Islet precursor cell (in vitro differentiated cells): ENCODE measurements around the gene TMEM138.

Experiments used
- DNase-seq: peaks from one replicate; pipeline ENCODE4 v3.0.0-alpha.2; 2018

The TMEM138 gene

DNA sequence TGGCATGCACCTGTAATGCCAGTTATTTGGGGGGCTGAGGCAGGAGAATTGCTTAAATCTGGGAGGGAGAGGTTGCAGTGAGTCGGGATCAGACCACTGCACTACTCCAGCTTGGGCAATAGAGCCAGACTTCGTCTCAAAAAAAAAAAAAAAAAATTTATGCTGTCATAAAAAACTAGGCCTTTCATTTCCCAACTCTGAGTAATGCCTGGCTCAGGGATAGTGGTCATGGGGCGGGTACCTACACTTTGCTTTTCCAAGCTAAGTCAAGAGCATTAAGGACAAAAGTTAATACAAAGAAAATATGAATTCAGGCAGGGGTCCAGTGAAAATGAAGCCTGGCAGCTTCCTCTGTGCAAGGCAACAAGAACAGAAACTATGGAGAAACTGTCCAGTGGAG lies 51.3 kb downstream of the TMEM138 start:
- no peak for DNase-seq

- no peak for DNase-seq
These were observed 52.4 kb downstream of the TMEM138 start for GRCh38 chr11:61414547-61414946.

DNA sequence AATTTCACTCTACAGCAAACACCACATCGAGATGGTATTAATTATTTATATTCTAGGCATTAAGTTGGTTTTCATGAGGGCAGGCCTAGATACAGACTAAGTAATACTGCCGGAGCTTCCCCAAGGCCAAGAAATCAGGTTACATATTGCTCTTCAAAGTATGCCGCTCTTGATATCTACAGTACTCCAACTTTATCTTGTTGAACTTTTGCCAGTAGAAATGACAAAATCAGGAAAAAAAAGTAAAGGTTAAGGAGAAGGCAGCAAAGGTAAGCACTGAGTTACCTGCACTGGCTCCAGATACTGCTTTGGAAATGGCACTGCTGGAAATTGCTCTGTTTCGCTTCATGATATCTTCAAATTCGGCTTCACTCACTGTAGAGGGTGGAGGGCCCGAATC lies 53.2 kb downstream of the TMEM138 start:
- no peak for DNase-seq

DNA sequence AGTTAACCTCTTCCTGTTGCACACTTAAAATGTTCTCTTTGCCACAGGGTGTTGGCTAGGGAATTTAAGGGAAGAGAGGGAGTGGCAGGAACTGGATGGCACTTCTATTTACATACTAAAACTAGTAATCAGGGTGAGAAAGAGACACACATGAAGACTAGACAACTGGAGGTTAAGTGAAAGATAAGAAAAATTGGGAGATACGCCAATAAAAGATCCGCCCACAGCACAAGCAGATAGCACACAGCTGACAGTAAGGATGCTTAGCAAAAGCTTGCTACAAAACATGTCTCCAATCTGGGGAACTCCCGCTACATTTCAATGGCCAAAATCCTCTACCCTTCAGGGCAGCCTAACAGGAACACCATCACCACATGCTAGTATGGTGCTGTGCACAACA lies 54.8 kb downstream of the TMEM138 start:
- DNase-seq: no peak

GRCh38 chr11:61417670-61418069 lies 55.5 kb downstream of the TMEM138 start:
- DNase-seq: no peak

- DNase-seq: no peak
These were observed 56.0 kb downstream of the TMEM138 start for GRCh38 chr11:61418136-61418535.
